ENCODE results near the gene NADK. TPM values are rescaled to one million over a fixed set of nuclear protein-coding genes. Genes with fewer than 3 reads are reported as not detected.

The NADK gene
- total and polyA plus RNA-seq, 2 of the 13 experiments (the other 11 are each of a cell fraction or from before 2014, with no cell fraction given), result 56.6 to 60.1 TPM

DNA sequence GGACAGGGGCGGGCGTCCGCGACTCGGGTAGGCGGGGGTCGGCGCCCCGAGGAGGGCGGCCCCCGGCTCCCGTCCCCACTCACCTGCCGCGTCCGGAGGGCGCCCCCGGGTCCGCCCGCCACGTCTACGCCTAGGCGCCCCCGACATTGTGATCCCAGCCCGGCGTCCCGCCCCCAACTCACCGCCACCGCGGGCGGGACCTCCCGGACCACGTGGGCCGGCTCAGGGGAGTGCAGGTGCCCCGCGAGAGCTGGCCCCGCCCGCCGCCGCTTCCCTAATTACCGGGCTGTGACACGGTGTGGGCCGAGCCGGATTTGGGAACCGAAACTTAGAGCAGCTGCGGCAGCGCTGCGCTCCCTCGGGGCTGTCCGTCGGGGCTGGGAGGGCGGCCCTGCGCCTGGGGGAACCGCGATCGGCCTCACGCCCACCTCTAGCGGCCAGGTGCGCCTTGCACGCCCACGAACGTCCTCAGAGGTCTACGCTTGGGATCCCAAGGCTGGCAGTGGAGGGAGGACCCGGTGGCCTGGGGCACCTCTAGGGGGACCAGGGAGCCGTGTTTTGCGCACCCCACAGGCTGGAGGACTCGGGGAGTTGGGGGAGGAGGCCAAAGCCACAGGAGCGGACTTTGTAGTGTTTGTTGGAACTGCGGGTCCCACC lies 521 bp upstream of the NADK start (continued):
- TF ChIP-seq, protein P1, sequence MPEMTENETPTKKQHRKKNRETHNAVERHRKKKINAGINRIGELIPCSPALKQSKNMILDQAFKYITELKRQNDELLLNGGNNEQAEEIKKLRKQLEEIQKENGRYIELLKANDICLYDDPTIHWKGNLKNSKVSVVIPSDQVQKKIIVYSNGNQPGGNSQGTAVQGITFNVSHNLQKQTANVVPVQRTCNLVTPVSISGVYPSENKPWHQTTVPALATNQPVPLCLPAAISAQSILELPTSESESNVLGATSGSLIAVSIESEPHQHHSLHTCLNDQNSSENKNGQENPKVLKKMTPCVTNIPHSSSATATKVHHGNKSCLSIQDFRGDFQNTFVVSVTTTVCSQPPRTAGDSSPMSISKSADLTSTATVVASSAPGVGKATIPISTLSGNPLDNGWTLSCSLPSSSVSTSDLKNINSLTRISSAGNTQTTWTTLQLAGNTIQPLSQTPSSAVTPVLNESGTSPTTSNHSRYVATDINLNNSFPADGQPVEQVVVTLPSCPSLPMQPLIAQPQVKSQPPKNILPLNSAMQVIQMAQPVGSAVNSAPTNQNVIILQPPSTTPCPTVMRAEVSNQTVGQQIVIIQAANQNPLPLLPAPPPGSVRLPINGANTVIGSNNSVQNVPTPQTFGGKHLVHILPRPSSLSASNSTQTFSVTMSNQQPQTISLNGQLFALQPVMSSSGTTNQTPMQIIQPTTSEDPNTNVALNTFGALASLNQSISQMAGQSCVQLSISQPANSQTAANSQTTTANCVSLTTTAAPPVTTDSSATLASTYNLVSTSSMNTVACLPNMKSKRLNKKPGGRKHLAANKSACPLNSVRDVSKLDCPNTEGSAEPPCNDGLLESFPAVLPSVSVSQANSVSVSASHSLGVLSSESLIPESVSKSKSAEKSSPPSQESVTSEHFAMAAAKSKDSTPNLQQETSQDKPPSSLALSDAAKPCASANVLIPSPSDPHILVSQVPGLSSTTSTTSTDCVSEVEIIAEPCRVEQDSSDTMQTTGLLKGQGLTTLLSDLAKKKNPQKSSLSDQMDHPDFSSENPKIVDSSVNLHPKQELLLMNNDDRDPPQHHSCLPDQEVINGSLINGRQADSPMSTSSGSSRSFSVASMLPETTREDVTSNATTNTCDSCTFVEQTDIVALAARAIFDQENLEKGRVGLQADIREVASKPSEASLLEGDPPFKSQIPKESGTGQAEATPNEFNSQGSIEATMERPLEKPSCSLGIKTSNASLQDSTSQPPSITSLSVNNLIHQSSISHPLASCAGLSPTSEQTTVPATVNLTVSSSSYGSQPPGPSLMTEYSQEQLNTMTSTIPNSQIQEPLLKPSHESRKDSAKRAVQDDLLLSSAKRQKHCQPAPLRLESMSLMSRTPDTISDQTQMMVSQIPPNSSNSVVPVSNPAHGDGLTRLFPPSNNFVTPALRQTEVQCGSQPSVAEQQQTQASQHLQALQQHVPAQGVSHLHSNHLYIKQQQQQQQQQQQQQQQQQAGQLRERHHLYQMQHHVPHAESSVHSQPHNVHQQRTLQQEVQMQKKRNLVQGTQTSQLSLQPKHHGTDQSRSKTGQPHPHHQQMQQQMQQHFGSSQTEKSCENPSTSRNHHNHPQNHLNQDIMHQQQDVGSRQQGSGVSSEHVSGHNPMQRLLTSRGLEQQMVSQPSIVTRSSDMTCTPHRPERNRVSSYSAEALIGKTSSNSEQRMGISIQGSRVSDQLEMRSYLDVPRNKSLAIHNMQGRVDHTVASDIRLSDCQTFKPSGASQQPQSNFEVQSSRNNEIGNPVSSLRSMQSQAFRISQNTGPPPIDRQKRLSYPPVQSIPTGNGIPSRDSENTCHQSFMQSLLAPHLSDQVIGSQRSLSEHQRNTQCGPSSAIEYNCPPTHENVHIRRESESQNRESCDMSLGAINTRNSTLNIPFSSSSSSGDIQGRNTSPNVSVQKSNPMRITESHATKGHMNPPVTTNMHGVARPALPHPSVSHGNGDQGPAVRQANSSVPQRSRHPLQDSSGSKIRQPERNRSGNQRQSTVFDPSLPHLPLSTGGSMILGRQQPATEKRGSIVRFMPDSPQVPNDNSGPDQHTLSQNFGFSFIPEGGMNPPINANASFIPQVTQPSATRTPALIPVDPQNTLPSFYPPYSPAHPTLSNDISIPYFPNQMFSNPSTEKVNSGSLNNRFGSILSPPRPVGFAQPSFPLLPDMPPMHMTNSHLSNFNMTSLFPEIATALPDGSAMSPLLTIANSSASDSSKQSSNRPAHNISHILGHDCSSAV (CRISPR knock-in tag; IDR thresholded peaks at IDR 0.05; ENCODE audit: borderline replicate concordance), result no peak
- TF ChIP-seq, protein P2, sequence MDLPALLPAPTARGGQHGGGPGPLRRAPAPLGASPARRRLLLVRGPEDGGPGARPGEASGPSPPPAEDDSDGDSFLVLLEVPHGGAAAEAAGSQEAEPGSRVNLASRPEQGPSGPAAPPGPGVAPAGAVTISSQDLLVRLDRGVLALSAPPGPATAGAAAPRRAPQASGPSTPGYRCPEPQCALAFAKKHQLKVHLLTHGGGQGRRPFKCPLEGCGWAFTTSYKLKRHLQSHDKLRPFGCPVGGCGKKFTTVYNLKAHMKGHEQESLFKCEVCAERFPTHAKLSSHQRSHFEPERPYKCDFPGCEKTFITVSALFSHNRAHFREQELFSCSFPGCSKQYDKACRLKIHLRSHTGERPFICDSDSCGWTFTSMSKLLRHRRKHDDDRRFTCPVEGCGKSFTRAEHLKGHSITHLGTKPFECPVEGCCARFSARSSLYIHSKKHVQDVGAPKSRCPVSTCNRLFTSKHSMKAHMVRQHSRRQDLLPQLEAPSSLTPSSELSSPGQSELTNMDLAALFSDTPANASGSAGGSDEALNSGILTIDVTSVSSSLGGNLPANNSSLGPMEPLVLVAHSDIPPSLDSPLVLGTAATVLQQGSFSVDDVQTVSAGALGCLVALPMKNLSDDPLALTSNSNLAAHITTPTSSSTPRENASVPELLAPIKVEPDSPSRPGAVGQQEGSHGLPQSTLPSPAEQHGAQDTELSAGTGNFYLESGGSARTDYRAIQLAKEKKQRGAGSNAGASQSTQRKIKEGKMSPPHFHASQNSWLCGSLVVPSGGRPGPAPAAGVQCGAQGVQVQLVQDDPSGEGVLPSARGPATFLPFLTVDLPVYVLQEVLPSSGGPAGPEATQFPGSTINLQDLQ (CRISPR knock-in tag; IDR thresholded peaks at IDR 0.05), result 0 out of 2 replicates have a peak, but pooled peaks have one; percentile 16
- TF ChIP-seq ZNF235 (CRISPR knock-in tag; IDR thresholded peaks at IDR 0.05; ENCODE audit: borderline replicate concordance) (no peak), ZMYM3 (CRISPR knock-in tag; IDR thresholded peaks at IDR 0.05) (peak; percentile 25; the same call in 1 of the 2 replicates), ZNF44 (CRISPR knock-in tag; IDR thresholded peaks at IDR 0.05) (peak; percentile 80; the same call in 1 of the 2 replicates), HNRNPK (IDR thresholded peaks at IDR 0.05; ENCODE audit: low read depth, low read length, poor library complexity, severe bottlenecking) (peak; percentile 74), ARNT2 (CRISPR knock-in tag; IDR thresholded peaks at IDR 0.05; ENCODE audit: low read depth) (no peak; the same call in 1 of the 2 replicates), ZKSCAN5 (CRISPR knock-in tag; IDR thresholded peaks at IDR 0.05) (no peak), ZNF530 (CRISPR knock-in tag; IDR thresholded peaks at IDR 0.05; ENCODE audit: low read depth) (peak; percentile 45; the same call in 1 of the 2 replicates), SIX4 (CRISPR knock-in tag; IDR thresholded peaks at IDR 0.05) (no peak)
- TF ChIP-seq, protein P3, sequence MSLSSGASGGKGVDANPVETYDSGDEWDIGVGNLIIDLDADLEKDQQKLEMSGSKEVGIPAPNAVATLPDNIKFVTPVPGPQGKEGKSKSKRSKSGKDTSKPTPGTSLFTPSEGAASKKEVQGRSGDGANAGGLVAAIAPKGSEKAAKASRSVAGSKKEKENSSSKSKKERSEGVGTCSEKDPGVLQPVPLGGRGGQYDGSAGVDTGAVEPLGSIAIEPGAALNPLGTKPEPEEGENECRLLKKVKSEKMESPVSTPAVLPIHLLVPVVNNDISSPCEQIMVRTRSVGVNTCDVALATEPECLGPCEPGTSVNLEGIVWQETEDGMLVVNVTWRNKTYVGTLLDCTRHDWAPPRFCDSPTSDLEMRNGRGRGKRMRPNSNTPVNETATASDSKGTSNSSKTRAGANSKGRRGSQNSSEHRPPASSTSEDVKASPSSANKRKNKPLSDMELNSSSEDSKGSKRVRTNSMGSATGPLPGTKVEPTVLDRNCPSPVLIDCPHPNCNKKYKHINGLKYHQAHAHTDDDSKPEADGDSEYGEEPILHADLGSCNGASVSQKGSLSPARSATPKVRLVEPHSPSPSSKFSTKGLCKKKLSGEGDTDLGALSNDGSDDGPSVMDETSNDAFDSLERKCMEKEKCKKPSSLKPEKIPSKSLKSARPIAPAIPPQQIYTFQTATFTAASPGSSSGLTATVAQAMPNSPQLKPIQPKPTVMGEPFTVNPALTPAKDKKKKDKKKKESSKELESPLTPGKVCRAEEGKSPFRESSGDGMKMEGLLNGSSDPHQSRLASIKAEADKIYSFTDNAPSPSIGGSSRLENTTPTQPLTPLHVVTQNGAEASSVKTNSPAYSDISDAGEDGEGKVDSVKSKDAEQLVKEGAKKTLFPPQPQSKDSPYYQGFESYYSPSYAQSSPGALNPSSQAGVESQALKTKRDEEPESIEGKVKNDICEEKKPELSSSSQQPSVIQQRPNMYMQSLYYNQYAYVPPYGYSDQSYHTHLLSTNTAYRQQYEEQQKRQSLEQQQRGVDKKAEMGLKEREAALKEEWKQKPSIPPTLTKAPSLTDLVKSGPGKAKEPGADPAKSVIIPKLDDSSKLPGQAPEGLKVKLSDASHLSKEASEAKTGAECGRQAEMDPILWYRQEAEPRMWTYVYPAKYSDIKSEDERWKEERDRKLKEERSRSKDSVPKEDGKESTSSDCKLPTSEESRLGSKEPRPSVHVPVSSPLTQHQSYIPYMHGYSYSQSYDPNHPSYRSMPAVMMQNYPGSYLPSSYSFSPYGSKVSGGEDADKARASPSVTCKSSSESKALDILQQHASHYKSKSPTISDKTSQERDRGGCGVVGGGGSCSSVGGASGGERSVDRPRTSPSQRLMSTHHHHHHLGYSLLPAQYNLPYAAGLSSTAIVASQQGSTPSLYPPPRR (CRISPR knock-in tag; IDR thresholded peaks at IDR 0.05; ENCODE audit: borderline replicate concordance), result no peak

All from HepG2 (cell line).